ENCODE results near the gene IFI16. TPM values are rescaled to one million over a fixed set of nuclear protein-coding genes. Genes with fewer than 3 reads are reported as not detected.

The IFI16 gene
- total RNA-seq, 1 donor from 2014 or later: 5.4 TPM

DNA sequence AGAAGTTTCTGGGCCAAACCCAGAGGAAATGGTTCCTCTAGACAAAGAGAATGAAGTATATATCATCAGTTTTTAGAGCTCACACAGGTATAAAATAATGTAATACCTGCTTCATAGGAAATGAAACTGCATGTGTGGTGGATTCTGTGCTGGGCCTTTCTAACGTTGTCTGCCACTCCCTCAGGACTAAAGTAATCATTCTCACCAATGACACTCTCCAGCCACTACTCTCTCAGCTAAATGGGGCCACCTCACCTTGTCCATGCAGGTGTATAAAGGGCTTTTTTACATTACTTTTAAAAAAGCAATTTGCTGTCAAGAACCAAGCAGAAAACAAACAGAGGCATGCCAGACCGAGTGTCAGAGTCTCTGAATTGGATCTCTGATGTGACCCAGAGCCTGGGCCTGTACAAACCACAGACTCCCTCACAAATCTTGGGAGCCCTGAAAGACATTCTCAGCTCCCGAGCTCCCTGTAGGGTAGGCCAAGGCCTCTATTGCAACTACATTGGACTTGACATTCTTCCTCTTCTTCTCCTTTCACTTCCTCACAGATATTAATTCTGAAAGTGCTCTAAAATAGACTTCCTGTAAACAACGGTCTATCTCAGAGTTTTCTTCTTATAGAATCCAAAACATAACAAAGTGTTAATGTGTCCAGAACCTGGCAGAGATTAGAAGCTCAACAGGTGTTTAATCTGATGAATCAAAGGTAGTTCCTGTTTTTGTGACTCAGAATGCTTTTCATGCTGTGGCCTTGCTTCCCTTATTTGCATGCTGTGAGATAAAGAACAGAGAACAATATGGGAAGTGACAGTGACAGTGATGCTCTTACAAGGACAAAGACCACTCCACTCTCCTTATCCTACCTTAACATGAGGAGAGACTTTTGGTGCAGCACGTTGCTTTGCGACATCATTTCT lies 58.3 kb downstream of the IFI16 start:
- TF ChIP-seq EZH2 (IDR thresholded peaks at IDR 0.05): no peak
- TF ChIP-seq, protein P1, sequence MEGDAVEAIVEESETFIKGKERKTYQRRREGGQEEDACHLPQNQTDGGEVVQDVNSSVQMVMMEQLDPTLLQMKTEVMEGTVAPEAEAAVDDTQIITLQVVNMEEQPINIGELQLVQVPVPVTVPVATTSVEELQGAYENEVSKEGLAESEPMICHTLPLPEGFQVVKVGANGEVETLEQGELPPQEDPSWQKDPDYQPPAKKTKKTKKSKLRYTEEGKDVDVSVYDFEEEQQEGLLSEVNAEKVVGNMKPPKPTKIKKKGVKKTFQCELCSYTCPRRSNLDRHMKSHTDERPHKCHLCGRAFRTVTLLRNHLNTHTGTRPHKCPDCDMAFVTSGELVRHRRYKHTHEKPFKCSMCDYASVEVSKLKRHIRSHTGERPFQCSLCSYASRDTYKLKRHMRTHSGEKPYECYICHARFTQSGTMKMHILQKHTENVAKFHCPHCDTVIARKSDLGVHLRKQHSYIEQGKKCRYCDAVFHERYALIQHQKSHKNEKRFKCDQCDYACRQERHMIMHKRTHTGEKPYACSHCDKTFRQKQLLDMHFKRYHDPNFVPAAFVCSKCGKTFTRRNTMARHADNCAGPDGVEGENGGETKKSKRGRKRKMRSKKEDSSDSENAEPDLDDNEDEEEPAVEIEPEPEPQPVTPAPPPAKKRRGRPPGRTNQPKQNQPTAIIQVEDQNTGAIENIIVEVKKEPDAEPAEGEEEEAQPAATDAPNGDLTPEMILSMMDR (IDR thresholded peaks at IDR 0.05): no peak
- no peak for TF ChIP-seq EZH2phosphoT487 (IDR thresholded peaks at IDR 0.05)
- Histone ChIP-seq H2AFZ (replicated peaks) (no peak overlapping the region), H3F3A (ENCODE audit: low read depth) (no peaks in the 10 kb centered on the region), H3K27ac (no peak overlapping the region), H4K20me1 (ENCODE audit: low read depth) (no peaks in the 10 kb centered on the region), H3K79me2 (ENCODE audit: low read depth) (no peaks in the 10 kb centered on the region), H3K4me3 (no peak overlapping the region), H3K9ac (no peak overlapping the region), H3K4me1 (no peaks in the 10 kb centered on the region), H3K4me2 (no peak overlapping the region), H3K36me3 (no peaks in the 10 kb centered on the region), H3K9me3 (ENCODE audit: low read depth) (no peaks in the 10 kb centered on the region), H3K27me3 (no peaks in the 10 kb centered on the region)
- peaks cover 2% of the 10 kb centered on the region for H3K36me3 Mint-ChIP-seq
- H3K27ac Mint-ChIP-seq: no peak overlapping the region
- H3K27me3 Mint-ChIP-seq (ENCODE audit: insufficient read depth, low read depth): peaks cover 7% of the 10 kb centered on the region
- H3K4me3 Mint-ChIP-seq: no peak overlapping the region
- H3K9me3 Mint-ChIP-seq: no peaks in the 10 kb centered on the region
- DNase-seq (ENCODE audit: low spot score): no peak
- H3K4me1 Mint-ChIP-seq: peaks cover 3% of the 10 kb centered on the region

DNA sequence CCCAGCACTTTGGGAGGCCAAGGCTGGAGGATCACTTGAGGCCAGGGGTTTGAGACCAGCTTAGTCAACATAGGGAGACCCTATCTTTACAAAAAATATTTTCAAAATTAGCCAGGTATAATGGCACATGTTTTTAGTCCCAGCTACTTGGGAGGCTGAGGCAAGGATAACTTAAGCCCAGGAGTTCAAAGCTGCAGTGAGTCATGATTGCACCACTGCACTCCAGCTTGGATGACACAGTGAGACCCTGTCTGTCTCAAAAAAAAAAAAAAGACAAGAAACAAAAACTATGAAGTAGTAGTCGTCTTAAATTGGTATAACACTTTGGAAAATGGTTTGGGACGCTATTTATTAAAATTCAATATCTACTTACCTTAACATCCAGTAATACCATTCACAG lies 59.2 kb downstream of the IFI16 start:
- DNase-seq (ENCODE audit: low spot score): no peak
- H3K9me3 ChIP-seq (ENCODE audit: low read depth): no peaks in the 10 kb centered on the region
- H3K9ac ChIP-seq: no peak overlapping the region
- no peak for TF ChIP-seq EZH2 (IDR thresholded peaks at IDR 0.05)
- TF ChIP-seq, protein P1 (IDR thresholded peaks at IDR 0.05): no peak
- TF ChIP-seq EZH2phosphoT487 (IDR thresholded peaks at IDR 0.05): no peak
- no peaks in the 10 kb centered on the region for H3K79me2 ChIP-seq (ENCODE audit: low read depth)
- no peak overlapping the region for H3K4me3 ChIP-seq
- Mint-ChIP-seq H3K36me3 (peaks cover 2% of the 10 kb centered on the region), H3K4me1 (peaks cover 3% of the 10 kb centered on the region), H3K27ac (no peak overlapping the region), H3K4me3 (no peak overlapping the region), H3K27me3 (ENCODE audit: insufficient read depth, low read depth) (peaks cover 7% of the 10 kb centered on the region), H3K9me3 (no peaks in the 10 kb centered on the region)
- no peak overlapping the region for H3K4me2 ChIP-seq
- no peaks in the 10 kb centered on the region for H4K20me1 ChIP-seq (ENCODE audit: low read depth)
- no peaks in the 10 kb centered on the region for H3K36me3 ChIP-seq
- H3K27ac ChIP-seq: no peak overlapping the region
- no peaks in the 10 kb centered on the region for H3K27me3 ChIP-seq
- no peaks in the 10 kb centered on the region for H3F3A ChIP-seq (ENCODE audit: low read depth)
- H2AFZ ChIP-seq (replicated peaks): no peak overlapping the region
- H3K4me1 ChIP-seq: no peaks in the 10 kb centered on the region

DNA sequence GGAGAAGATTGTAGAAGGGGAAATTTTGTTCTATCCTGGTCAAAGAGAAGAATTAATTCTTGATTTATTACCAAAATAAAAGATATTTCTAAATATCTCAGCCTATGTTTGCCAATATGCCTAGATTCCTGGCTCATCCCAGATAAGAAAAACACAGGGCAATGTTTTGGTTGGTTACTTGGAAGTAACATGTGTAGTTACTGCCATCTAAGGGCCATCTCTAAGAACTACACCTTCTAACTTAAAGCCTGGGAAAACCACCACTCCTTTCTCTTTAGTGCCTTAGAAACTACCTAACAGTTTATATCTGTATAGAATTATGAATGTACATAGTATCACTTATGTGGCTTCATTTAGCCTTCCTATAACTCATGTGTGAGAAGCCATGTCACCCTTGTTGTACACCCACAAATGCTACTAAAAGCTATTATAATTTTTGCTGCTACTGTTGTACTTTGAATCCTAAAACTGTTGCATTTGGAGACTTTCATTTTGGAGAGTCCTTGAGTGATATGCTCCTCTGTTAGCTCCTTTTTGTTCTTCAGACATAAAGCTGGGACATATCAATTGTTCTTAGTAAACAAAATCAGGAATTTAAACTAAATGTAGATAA lies 62.4 kb downstream of the IFI16 start:
- no peak overlapping the region for H3K27ac Mint-ChIP-seq
- no peaks in the 10 kb centered on the region for H3K9me3 Mint-ChIP-seq
- no peaks in the 10 kb centered on the region for H3K27me3 ChIP-seq
- H3F3A ChIP-seq (ENCODE audit: low read depth): no peaks in the 10 kb centered on the region
- peaks cover 7% of the 10 kb centered on the region for H3K27me3 Mint-ChIP-seq (ENCODE audit: insufficient read depth, low read depth)
- H3K9me3 ChIP-seq (ENCODE audit: low read depth): no peaks in the 10 kb centered on the region
- no peak overlapping the region for H3K4me2 ChIP-seq
- peak; percentile 70 for DNase-seq (ENCODE audit: low spot score)
- H3K36me3 ChIP-seq: no peaks in the 10 kb centered on the region
- no peak overlapping the region for H3K4me3 ChIP-seq
- peaks cover 3% of the 10 kb centered on the region for H3K4me1 Mint-ChIP-seq
- TF ChIP-seq EZH2 (IDR thresholded peaks at IDR 0.05): no peak
- TF ChIP-seq EZH2phosphoT487 (IDR thresholded peaks at IDR 0.05): no peak
- TF ChIP-seq, protein P1 (IDR thresholded peaks at IDR 0.05): peak; percentile 78
- no peak overlapping the region for H3K9ac ChIP-seq
- H3K4me1 ChIP-seq: no peaks in the 10 kb centered on the region
- H2AFZ ChIP-seq (replicated peaks): no peak overlapping the region
- H3K79me2 ChIP-seq (ENCODE audit: low read depth): no peaks in the 10 kb centered on the region
- H3K4me3 Mint-ChIP-seq: no peak overlapping the region
- H3K36me3 Mint-ChIP-seq: no peaks in the 10 kb centered on the region
- H3K27ac ChIP-seq: no peak overlapping the region
- H4K20me1 ChIP-seq (ENCODE audit: low read depth): no peaks in the 10 kb centered on the region

Measured in neural progenitor cell (in vitro differentiated cells).